Left colon (tissue), 2 donors: Measurements from ENCODE around the gene SESN2. TPM values are rescaled to one million over a fixed set of nuclear protein-coding genes. Genes with fewer than 3 reads are reported as not detected.

Experiments
- ATAC-seq: fragments of 200-7000 bp; cut with Tn5 transposase; one replicate; pipeline ENCODE4 v1.9.1; 2020; ENCODE audit warnings: mild to moderate bottlenecking, moderate library complexity
- DNase-seq, 2 donors: peaks; one replicate each; pipeline ENCODE4 v3.0.0-alpha.2; 2020
- intact Hi-C, 2 donors: fragments of 100-400 bp; cut with DNase I in 1 of 2; cut with micrococcal nuclease in 1 of 2; formaldehyde crosslinking; loops; one replicate each; pipeline versions ENCODE4 v1.11.2 to v1.14.0; 2022; cut with DNase I, micrococcal nuclease
- total RNA-seq, 2 donors: library from RNA; stranded (reverse); fragmentation: NEBNext Ultra II Directional; extraction: Animal tissue kit (Norgen Biotek cat#: 25700); gene quantifications; one replicate each; pipeline ENCODE4 v1.2.1, GENCODE V29; 2021
- donor health status: DM: no; HTN: no; CAD: no.
- donor health status: DM: yes; HTN: yes; CAD: no.

The SESN2 gene
- total RNA-seq, 2 donors from 2014 or later: 34.7 to 40.3 TPM

DNA sequence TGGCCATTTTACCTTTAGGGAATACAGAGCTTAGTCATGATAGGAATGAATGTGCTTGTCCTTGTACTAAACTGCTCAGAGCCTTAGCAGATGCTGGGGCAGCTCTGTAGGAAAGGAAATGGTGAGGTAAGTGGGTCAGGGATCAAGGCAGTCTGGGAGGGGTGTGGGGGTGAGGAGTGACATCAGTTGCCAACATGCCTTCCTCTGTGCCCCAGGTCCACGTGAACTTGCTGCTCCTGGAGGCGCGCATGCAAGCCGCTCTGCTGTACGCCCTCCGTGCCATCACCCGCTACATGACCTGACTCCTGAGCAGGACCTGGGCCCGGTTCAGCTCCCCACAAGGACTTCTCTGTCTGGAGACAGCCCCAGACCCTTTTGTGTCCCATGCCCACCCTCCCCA, 21.2 kb downstream of the SESN2 start:
- DNase-seq (no peak), ATAC-seq (peak; percentile 26)
- intact Hi-C loops: no loop called here

DNA sequence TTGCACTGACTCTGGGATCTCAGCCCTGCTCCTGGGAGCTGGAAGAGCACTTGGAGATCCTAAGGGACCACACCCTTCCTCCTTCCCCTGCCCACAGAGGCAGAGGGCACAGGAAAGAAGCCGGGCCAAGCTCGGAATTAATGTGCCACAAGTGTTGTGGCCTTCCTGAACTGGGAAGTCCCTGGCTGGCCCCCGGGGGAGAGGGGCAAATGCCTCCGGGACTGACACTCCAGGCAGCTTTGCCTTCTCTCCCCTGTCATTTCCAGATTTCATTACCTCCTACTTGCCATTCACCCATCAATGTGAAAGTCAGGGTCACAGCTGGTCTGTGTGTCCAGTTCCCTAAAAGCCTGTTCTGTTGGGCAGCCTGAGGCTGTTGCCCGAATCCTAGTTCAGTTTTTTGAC, 21.7 kb downstream of the SESN2 start:
- DNase-seq: peak; percentile 34 to 54
- peak; percentile 61 for ATAC-seq
- intact Hi-C loops: no loop called here

DNA sequence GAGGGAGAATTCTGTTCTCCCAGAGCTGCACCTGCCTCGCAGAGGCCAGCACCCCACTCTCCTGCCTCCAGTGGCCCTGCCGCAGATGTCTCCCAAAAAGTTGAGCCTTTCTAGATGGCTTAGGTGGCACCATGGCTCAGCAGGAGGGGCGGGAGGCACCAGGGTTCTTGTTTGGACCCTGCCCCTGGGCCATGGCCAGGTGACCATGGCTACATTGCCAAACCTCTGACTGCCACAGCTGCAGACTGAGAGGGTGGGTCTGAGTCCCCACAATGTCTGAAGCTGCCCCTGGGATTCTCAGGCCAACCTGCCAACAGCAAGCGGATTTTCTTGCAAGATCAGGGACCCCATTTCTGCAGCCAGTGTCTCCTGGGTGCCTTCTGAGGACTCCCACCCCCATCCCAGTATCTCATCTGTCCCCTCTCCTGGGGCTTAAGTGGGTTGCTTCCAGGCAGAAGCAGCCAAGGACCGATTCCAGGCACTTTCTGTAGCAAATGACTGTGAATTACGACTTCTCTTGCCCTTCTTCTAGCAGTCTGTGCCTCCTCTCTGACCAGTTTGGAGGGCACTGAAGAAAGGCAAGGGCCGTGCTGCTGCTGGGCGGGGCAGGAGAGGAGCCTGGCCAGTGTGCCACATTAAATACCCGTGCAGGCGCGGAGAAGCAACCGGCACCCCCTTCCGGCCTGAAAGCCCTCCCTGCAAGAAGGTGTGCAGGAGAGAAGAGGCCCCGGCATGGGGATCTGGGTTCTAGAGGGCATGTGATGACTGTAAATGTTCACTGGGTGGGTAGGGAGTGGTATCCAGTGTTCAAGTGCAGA, 22.5 kb downstream of the SESN2 start:
- DNase-seq (peak; percentile 39 to 55), ATAC-seq (peak; percentile 43)
- intact Hi-C loops: no loop called here

GRCh38 chr1:28282426-28283407, 23.4 kb downstream of the SESN2 start:
- peak; percentile 28 to 66 for DNase-seq
- peak; percentile 67 for ATAC-seq
- intact Hi-C loops: no loop called here

GRCh38 chr1:28286111-28286510, 26.8 kb downstream of the SESN2 start:
- DNase-seq: no peak
- intact Hi-C loops: no loop called here
- no peak for ATAC-seq

- DNase-seq (no peak), ATAC-seq (no peak)
- intact Hi-C loops: no loop called here
These were observed 29.2 kb downstream of the SESN2 start for GRCh38 chr1:28288487-28288886.

GRCh38 chr1:28290851-28291250, 31.5 kb downstream of the SESN2 start:
- intact Hi-C loops: no loop called here
- DNase-seq (peak; percentile 54 to 63), ATAC-seq (peak; percentile 89)

- ATAC-seq (no peak), DNase-seq (no peak)
- intact Hi-C loops: no loop called here
These were observed 32.4 kb downstream of the SESN2 start for GRCh38 chr1:28291711-28292110.

DNA sequence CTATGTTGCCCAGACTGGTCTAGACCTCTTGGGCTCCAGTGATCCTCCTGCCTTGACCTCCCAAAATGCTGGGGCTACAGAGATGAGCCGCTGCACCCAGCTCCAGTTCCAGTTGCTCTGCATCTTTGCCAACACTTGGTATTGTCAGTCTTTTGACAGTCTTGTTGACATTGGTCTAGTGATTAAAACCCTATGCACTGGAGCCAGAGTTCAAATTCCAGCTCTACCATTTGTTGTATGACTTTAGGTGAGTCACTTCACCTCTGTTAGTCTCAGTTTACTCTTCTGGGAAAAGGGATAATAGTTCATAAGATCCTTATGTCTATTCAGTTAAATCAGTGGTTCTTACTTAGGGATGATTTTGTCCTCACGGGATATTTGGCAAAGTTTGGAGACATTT, 36.6 kb downstream of the SESN2 start:
- intact Hi-C loops: no loop called here
- ATAC-seq (peak; percentile 15), DNase-seq (no peak)

- ATAC-seq: peak; percentile 96
- peak; percentile 80 to 85 for DNase-seq
- intact Hi-C loops: no loop called here
These were observed 37.3 kb downstream of the SESN2 start for GRCh38 chr1:28296401-28297261.

DNA sequence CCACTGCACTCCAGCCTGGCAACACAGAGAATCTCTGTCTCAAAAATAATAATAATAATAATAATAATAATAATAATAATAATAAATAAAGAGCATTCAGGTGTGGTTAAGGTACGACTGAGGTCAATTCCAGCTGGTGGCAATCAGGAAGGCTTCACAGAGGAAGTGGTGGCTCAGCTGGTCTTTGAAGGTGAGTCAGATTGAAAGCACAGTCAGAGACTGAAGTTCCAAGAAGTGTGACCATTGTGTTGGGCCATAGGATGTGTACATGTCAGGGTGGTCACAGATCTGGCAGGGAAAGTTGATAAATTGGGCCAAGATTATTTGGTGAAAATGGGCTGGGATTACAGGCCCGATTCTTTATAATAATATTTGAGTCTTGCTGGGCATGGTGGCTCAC, 38.5 kb downstream of the SESN2 start:
- DNase-seq (no peak), ATAC-seq (no peak)
- intact Hi-C loops: no loop called here

- DNase-seq: no peak
- ATAC-seq: no peak
- intact Hi-C loops: no loop called here
These were observed 39.1 kb downstream of the SESN2 start for GRCh38 chr1:28298438-28298837.

GRCh38 chr1:28301368-28302174, 42.3 kb downstream of the SESN2 start:
- ATAC-seq (no peak), DNase-seq (no peak)
- intact Hi-C loops: no loop called here

DNA sequence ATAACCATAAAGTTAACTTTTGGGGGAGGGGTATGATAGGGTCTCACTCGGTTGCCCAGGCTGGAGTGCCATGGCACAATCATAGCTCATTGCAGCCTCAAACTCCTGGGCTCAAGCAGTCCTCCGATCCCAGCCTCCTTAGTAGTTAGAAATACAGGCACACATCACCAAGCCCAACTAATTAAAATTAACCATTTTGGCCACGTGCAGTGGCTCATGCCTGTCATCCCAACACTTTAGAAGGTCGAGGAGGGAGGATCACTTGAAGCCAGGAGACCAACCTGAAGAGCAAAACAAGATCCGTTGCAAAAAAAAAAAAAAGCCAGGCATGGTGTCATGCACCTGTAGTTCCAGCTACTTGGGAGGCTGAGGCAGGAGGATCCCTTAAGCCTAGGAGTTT, 42.9 kb downstream of the SESN2 start:
- DNase-seq (no peak), ATAC-seq (no peak)
- intact Hi-C loops: no loop called here

- DNase-seq (no peak), ATAC-seq (no peak)
- intact Hi-C loops: no loop called here
These were observed 47.1 kb downstream of the SESN2 start for GRCh38 chr1:28306301-28306949.

DNA sequence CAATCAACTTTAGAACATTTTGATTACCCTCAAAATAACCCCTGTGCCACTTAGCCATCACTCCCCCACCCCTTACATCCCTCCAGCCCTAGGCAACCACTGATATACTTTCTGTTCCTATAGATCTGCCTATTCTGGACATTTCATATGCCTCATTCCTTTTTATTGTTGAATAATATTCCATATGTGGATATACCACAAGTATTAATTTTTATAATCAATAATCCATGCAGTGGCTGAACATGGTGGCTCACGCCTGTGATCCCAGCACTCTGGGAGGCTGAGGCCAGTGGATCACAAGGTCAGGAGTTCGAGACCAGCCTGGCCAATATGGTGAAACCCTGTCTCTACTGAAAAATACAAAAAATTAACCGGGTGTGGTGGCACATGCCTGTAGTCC, 49.4 kb downstream of the SESN2 start:
- no peak for ATAC-seq
- intact Hi-C loops: no loop called here
- no peak for DNase-seq

- intact Hi-C loops: no loop called here
- no peak for DNase-seq
- ATAC-seq: no peak
These were observed 50.4 kb downstream of the SESN2 start for GRCh38 chr1:28309702-28310101.
